ENCODE measurements around the gene PRLR. TPM values are rescaled to one million over a fixed set of nuclear protein-coding genes. Genes with fewer than 3 reads are reported as not detected.

PRLR gene
- total RNA-seq, 2 donors from 2014 or later = 4.1 to 6.5 TPM

DNA sequence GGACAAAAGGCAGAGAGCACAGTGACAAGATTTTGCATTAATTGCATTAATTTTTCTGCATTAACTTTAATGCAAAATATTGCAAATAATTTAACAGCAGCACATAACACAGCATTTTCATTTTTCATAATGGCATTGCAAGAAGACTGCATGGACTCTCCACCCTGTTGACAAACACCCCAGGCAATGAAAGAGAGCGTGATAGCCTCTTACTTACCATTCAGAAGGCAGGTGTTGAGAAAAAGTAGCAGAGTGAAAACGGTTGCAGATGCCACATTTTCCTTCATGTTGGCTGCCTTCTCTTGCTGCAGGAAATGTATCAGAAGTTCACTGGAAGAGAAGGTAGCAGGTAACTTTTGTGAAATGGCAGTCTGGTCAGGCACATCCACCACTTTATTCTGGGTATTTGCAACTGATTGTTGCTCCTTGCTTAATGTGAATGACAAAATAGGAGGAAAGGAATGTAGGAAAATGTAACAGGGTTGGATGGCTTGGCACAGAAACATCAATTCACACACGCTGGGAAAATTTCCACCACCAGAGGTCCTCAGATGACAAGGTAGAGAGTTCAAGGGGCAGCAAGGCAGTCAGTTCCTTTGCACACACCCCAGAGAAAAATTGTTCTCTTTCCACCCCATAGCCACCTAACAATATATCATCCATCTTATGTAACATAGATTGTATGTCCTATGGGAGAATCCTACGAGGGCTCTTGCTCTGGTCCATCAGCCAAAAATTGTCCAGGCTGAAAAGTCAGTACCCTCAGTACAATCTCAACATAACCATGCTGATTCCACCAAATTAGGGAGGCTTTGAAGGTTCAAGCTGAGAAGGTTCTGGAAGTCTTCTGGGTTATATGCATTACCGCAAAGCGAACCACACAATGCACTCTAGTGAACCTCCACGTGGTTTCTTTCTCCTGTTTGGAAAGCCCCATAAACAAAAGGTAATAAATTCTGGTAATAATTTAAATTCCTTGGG is 140.7 kb downstream of the PRLR start:
- H3K4me1 Mint-ChIP-seq = peaks cover 20% of the 10 kb centered on the region
- no peak overlapping the region for H3K4me3 ChIP-seq (ENCODE audit: low read length)
- no peaks in the 10 kb centered on the region for H3K36me3 Mint-ChIP-seq (ENCODE audit: low read depth)
- H3K36me3 ChIP-seq (ENCODE audit: control insufficient read depth, insufficient read depth, low read length) = no peaks in the 10 kb centered on the region
- no peak overlapping the region for H3K9ac ChIP-seq (ENCODE audit: extremely low read depth, low read length, poor library complexity, severe bottlenecking)
- H3K27ac ChIP-seq (ENCODE audit: low read depth, low read length) = no peak overlapping the region
- 67 to 75% methylated on average over 2 to 7 of the region's 7 CpGs for WGBS, 2 experiments (ENCODE audit: insufficient coverage in 1 of 2, insufficient read length in 1 of 2)
- TF ChIP-seq, protein P1, sequence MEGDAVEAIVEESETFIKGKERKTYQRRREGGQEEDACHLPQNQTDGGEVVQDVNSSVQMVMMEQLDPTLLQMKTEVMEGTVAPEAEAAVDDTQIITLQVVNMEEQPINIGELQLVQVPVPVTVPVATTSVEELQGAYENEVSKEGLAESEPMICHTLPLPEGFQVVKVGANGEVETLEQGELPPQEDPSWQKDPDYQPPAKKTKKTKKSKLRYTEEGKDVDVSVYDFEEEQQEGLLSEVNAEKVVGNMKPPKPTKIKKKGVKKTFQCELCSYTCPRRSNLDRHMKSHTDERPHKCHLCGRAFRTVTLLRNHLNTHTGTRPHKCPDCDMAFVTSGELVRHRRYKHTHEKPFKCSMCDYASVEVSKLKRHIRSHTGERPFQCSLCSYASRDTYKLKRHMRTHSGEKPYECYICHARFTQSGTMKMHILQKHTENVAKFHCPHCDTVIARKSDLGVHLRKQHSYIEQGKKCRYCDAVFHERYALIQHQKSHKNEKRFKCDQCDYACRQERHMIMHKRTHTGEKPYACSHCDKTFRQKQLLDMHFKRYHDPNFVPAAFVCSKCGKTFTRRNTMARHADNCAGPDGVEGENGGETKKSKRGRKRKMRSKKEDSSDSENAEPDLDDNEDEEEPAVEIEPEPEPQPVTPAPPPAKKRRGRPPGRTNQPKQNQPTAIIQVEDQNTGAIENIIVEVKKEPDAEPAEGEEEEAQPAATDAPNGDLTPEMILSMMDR (conservative IDR thresholded peaks at IDR 0.05) = peak; percentile 94
- no peaks in the 10 kb centered on the region for H3K9me3 Mint-ChIP-seq
- no peak overlapping the region for H3K27ac Mint-ChIP-seq
- no peaks in the 10 kb centered on the region for H3K27me3 Mint-ChIP-seq (ENCODE audit: insufficient read depth)
- H3K4me3 Mint-ChIP-seq = no peak overlapping the region
- no peaks in the 10 kb centered on the region for H3K4me1 ChIP-seq (ENCODE audit: control insufficient read depth, insufficient read depth, low read length)
- H3K9me3 ChIP-seq (ENCODE audit: control insufficient read depth, low read length) = no peaks in the 10 kb centered on the region
- no peaks in the 10 kb centered on the region for H3K27me3 ChIP-seq (ENCODE audit: control insufficient read depth, insufficient read depth, low read length, poor library complexity, severe bottlenecking)
- DNase-seq = peak; percentile 91

DNA sequence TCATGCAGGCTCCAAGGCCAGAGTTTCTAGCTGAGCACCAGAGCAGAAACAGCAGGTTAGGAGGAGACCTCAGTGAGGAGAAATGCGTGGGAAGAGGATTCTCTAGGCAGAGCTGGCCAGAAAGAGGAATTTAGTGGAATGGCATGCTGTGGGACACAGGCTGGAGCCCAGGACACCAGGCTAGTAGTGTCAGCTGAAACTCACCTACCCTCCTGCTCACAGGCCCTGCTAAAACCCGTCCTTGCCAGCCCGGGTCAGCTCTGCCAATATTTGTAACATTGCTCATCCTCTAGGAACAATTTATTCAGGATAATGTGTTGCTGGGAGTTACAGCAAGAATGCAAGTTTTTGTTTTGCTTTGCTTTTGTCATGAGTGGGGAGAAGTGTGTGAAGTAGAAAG is 142.3 kb downstream of the PRLR start:
- H3K27me3 ChIP-seq (ENCODE audit: control insufficient read depth, insufficient read depth, low read length, poor library complexity, severe bottlenecking) = no peaks in the 10 kb centered on the region
- H3K4me3 ChIP-seq (ENCODE audit: low read length) = no peak overlapping the region
- no peak overlapping the region for H3K9ac ChIP-seq (ENCODE audit: extremely low read depth, low read length, poor library complexity, severe bottlenecking)
- H3K4me1 ChIP-seq (ENCODE audit: control insufficient read depth, insufficient read depth, low read length) = no peaks in the 10 kb centered on the region
- no peaks in the 10 kb centered on the region for H3K36me3 ChIP-seq (ENCODE audit: control insufficient read depth, insufficient read depth, low read length)
- no peaks in the 10 kb centered on the region for H3K9me3 ChIP-seq (ENCODE audit: control insufficient read depth, low read length)
- H3K36me3 Mint-ChIP-seq (ENCODE audit: low read depth) = no peaks in the 10 kb centered on the region
- no peak overlapping the region for H3K27ac Mint-ChIP-seq
- H3K9me3 Mint-ChIP-seq = no peaks in the 10 kb centered on the region
- peaks cover 20% of the 10 kb centered on the region for H3K4me1 Mint-ChIP-seq
- no peak overlapping the region for H3K4me3 Mint-ChIP-seq
- no peaks in the 10 kb centered on the region for H3K27me3 Mint-ChIP-seq (ENCODE audit: insufficient read depth)
- TF ChIP-seq, protein P1 (conservative IDR thresholded peaks at IDR 0.05) = no peak
- peak; percentile 29 for DNase-seq
- H3K27ac ChIP-seq (ENCODE audit: low read depth, low read length) = peak overlapping the region; percentile 37
- 89 to 100% methylated on average over 1 to 3 of the region's 3 CpGs for WGBS, 2 experiments (ENCODE audit: insufficient coverage in 1 of 2, insufficient read length in 1 of 2)

DNA sequence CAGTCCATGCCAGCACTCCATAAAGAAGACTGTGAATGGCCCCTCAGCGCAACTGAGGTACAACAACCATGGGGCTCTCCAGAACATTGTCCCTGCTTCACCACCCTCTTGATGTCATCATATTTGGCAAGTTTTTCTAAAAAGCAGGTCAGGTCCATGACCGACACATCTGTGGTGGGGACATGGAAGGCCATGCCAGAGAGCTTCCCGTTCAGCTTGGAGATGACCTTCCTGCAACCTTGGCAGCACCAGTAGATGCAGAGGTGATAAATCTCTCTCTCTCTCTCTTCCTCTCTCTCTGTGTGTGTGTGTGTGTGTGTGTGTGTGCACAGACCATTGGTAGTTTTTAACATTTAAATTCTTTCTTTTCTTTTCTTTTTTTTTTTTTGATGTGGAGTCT is 147.1 kb downstream of the PRLR start:
- H3K4me1 Mint-ChIP-seq = no peaks in the 10 kb centered on the region
- no peaks in the 10 kb centered on the region for H3K4me1 ChIP-seq (ENCODE audit: control insufficient read depth, insufficient read depth, low read length)
- H3K9ac ChIP-seq (ENCODE audit: extremely low read depth, low read length, poor library complexity, severe bottlenecking) = no peak overlapping the region
- H3K9me3 ChIP-seq (ENCODE audit: control insufficient read depth, low read length) = no peaks in the 10 kb centered on the region
- DNase-seq = no peak
- H3K4me3 ChIP-seq (ENCODE audit: low read length) = no peak overlapping the region
- no peaks in the 10 kb centered on the region for H3K36me3 ChIP-seq (ENCODE audit: control insufficient read depth, insufficient read depth, low read length)
- H3K27me3 ChIP-seq (ENCODE audit: control insufficient read depth, insufficient read depth, low read length, poor library complexity, severe bottlenecking) = no peaks in the 10 kb centered on the region
- H3K36me3 Mint-ChIP-seq (ENCODE audit: low read depth) = peaks cover 4% of the 10 kb centered on the region
- WGBS, 2 experiments (ENCODE audit: insufficient coverage in 1 of 2, insufficient read length in 1 of 2) = 86 to 100% methylated on average over 1 to 3 of the region's 3 CpGs
- peaks cover 8% of the 10 kb centered on the region for H3K9me3 Mint-ChIP-seq
- H3K27ac ChIP-seq (ENCODE audit: low read depth, low read length) = no peak overlapping the region
- no peak overlapping the region for H3K4me3 Mint-ChIP-seq
- H3K27me3 Mint-ChIP-seq (ENCODE audit: insufficient read depth) = no peaks in the 10 kb centered on the region
- TF ChIP-seq, protein P1 (conservative IDR thresholded peaks at IDR 0.05) = no peak
- H3K27ac Mint-ChIP-seq = no peak overlapping the region

All from endodermal cell (in vitro differentiated cells).